EL (cell line): ENCODE results near the gene OSBPL8.
"Not testable (repeated sequence)": the region's sequence is repeated elsewhere in the genome, so short reads cannot be mapped to it uniquely, and the experiment has no call there.

Experiments used
- DNase-seq: peaks from one replicate; pipeline ENCODE4 v3.0.0-alpha.2; 2016

OSBPL8 gene

DNA sequence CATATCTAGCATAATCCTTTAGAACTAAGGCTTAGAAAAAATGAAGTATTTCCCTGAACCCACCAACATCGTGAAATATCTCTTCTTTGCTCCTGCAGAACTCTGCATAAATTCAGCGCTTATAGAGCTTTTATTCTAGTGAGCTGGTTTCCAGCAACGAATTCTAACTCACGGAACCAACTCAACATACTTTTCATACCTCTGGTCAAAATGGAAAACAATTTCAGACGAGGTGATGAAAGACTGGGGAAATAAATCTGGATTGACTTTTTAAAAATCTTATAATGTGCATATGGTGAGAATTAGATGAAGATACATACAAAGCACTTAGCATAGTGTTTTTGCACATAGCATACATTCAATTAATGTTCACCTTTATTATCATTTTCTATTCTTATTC is 148.8 kb downstream of the OSBPL8 start:
- no peak for DNase-seq

DNA sequence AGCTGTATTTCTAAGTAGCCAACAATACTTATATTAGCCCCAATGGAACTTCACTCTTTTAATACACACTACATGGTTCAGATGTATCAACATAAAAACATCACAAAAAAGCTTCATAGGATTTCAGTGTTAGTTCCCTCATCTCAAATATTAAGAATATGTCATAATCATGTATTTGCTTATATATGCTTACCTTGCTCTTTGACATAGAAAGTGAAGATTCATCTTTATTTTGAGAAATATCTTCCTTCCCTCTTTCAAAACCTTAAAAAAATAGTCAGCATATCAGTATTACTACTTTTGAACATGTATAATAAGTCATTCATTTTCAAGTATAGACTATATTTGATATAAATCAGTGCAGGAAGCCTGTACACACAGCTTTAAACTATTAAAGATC is 149.2 kb downstream of the OSBPL8 start:
- no peak for DNase-seq

DNA sequence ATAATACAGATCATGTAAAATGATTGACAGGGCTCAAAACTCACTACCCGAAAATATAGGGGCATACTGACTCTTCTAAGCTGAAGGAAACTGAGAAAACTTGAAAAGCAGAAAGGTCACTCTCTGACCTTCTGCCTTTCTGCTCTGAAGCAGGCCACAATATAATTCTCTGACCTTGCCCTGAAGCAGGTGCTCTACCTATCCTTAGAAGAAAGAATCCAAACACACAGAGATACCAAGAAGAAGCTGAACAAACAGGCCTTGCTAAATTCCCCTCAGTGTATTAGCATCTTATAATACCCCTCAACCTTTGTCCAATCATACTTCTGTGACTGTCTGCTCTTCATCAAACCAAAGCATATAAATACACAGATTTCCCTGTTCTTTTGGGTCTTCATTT is 150.5 kb downstream of the OSBPL8 start:
- no peak for DNase-seq

DNA sequence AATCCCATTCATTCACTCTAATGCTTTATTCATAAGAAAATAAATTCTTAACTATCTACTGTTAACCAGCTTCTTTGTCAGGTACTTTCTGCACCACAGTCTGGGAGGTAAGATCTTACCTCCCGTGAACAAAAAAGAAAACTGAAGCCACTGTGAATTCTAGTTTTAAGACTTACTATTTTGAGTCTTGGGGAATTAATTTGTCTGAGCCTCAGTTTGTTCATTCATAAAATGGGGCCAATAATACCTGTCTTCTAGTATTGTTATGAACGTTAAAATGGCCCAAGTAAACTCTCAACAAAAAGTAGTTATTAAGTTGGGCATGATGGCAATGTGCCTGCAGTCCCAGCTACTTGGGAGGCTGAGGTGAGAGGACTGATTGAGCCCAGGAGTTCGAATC is 151.9 kb downstream of the OSBPL8 start:
- no peak for DNase-seq

DNA sequence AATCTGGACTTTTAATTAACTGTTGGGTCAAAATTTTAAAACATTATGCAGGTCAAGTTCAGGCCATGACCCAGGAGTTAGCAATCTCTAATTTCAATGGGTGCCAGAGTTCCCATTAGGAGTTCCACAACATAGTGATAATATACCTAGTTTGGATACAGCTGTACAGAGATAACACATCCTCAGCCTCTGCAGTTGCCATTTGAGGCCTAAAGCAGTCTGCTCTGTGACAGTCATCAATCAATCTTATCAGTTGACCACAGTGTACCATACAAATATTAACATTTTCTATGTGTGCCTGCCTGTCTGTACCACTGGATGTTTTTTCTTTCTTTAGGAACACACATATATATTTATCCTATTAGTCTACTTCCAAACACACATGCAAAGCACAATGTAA is 157.3 kb downstream of the OSBPL8 start:
- no peak for DNase-seq

DNA sequence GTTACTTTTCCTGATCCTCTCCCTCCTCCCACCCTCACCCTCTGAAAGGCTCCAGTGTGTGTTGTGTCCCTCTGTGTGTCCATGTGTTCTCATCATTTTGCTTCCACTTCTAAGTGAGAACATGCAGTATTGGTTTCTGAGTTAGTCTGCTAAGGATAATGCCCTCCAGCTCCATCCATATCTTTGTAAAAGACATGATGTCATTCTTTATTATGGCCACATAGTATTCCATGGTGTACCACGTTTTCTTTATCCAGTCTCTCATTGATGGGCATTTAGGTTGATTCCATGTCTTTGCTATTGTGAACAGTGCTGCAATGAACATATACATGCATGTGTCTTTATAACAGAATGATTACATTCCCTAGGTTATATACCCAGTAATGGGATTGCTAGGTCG is 159.4 kb downstream of the OSBPL8 start:
- no peak for DNase-seq

DNA sequence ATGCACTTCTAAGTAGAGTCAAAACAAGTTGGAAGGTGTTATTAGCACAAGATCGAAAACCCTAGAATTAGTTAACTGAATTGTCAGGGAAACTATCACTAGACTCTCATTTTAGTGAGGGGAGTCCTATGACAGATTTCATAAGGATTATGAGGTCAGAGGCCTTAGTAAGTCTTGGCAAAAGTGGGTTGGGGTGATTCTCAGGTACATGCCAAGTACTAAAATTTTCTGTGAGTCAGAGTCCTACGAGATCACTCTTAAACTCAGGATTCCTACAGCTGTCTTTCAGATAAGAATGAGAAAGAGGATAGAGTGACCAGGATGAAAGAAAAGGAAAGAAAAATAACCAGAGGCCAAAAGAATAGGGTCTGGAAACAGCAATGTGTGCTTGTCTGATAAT is 160.5 kb downstream of the OSBPL8 start:
- DNase-seq: no peak

DNA sequence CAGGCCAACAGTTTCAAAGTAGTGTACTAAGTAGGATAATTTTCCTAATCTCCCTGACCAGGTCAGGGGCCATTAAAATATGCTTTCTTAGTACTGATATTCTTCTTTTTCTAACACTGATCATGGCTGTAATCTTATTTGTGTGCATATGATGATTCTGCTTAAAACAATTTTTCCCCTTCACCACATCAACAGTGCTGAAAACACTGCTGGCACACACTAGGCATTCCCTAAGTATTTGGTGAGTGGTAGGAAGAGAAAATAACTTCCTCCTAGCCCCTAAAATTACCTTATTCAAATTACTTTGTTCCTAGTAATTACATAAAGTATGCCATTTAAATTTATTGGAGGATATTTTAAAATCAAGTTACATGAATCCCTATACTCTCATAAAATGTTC is 161.5 kb downstream of the OSBPL8 start:
- no peak for DNase-seq

DNA sequence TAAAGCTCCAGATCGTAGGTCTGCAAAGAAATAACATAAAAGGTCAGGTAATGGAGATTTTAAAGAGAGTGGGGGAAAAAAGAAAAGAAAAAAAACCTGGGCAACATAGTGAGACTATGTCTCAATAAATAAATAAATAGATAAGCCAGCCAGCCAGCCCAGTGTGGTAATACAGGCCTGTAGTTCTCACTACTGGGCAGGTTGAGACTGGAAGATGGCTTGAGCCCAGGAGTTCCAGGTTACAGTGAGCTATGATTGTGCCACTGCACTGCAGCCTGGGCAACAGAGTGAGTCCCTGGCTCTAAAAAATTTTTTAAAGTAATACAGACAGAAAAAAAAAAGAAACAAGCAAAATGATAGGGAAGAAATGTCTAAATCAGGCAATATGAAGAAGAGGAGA is 168.1 kb downstream of the OSBPL8 start:
- DNase-seq: no peak

DNA sequence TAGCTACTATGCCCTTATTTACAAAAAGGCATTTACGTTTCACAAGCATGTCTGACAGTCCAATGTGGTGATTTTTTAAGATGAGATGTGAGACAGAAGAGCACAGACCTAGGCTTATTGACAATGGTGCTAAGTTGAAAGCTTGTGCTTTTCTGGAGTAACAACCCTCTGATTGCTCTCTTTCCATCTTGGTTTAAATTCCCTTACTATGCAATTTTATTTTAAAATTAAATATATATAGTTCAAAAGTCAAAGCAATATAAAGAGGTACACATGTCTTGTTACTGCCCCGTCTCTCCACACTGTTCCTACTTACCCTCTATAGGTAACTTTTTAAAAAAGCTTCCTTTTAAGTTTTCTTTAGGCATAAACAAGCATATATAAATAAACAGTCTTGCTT is 172.0 kb downstream of the OSBPL8 start:
- no peak for DNase-seq

DNA sequence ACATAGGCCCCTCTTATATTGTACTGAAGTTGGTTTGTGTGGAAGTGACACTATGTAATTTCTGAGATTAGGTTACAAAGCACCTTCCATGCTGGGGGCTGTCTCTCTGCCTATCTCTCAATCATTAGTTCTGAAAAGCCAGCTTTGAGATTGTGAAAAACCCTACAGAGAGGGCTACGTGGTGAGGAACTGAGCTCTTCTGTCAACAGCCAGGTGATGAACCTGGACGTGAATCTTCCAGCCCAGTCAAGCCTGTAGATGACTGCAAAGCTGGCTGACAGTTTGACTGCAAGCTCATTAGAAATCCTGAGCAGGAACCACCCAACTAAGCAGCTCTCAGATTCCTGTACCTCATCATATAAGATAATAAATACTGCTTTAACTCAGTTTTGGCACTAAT is 175.0 kb downstream of the OSBPL8 start:
- DNase-seq: no peak

DNA sequence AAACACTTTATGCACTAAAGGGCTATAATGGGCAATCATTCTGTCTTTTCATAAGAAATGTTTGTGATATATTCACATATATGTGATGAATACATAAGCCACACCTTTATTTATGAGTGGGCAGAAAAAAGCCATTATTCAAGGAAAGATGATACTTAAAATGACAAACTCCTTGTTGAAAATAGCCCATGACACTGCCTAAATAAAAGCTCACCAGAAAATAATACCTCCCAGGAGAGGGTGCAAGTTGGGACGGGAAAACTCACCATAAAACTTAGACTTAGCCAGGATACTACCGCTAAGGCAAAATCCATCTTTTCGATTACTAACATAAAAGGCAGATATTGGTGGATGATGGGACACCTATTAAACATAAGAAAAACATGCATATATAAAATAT is 175.6 kb downstream of the OSBPL8 start:
- no peak for DNase-seq

DNA sequence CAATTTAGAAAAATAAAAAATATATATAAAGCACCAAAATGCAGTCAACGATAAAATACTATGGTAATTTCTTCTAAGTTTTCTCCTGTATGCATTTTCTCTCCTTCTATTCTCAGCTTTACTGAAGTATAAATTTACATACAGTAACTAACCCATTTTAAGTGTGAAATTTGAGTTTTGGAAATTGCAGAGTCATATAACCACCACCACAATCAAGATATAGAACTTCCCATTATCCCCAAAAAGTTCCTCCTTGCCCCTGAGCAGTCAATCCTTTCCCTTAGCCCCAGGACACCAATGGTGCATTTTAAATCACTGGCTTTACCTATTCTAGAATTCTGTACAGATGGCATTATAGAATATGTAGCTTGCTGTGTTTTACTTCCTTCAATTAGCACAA is 180.3 kb downstream of the OSBPL8 start:
- DNase-seq: no peak

DNA sequence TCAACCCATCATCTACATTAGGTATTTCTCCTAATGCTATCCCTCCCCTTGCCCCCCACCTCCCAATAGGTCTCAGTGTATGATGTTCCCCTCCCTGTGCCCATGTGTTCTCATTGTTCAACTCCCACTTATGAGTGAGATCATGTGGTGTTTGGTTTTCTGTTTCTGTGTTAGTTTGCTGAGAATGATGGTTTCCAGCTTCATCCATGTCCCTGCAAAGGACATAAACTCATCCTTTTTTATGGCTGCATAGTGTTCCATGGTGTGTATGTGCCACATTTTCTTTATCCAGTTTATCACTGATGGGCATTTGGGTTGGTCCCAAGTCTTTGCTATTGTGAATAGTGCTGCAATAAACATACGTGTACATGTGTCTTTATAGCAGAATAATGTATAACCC is 182.7 kb downstream of the OSBPL8 start:
- not testable (repeated sequence) for DNase-seq

DNA sequence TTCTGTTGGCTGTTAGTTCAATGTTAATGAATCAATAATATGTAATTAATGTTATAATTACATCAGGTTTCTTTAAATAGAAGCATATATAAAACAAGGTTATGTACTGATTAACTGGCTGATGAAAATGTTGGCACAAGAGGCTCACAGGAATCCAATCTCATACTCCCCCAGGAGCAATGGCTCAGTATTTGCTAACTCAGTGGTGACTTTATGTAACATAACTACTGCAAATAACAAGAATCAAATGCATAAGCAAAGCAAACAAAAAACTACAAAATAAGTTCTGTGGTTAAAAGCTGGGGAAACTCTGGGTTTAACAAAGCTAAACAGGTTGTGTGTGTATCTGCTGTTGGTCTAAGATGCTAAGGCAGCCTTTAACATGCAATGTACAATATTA is 183.6 kb downstream of the OSBPL8 start:
- DNase-seq: no peak

DNA sequence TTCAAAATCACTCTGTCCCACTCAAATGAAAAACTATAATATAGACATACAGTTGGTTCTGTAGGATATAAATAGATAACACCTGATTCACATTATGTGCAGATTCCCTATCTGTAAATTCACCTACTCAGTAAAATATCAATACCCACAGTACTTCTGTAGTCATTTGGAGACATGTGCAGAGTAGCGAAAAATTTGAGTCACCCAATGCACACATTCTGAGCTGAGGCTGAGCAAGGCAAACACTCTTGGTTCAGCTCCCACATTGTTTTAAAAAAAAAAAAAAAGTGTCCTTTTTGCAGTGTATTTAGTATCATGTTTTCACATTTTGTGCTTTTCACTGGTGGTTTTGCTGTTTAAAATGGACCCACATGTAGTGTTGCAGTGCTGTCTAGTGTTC is 184.1 kb downstream of the OSBPL8 start:
- no peak for DNase-seq

DNA sequence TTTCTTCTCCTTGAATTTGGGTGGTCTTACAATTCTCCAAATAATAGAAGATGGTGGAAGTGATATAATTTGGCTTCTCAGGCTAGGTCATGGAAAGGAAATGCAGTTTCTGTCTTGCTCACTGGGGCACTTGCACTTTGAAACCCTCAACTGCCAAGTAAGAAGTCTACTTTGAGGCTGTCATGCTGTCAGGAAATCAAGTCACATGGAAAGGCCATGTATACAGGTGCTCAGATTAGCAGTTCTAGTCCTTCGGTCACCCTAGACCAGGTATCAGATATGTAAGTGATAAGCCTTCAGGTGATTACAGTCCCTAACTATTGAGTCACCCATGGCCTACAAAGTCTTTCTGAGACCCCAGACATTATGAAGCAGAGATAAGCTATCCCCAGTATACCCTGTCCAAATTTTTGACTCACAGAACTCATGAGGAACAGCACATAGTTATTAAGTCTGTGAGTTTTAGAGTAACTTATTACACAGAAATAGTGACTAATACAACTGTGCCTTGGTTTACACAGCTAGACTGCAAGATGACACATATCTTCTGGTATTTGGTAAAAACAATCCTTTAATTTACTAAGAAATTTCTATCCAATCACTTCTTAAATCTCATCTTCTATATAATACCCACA is 185.1 kb downstream of the OSBPL8 start:
- DNase-seq: peak; percentile 43

DNA sequence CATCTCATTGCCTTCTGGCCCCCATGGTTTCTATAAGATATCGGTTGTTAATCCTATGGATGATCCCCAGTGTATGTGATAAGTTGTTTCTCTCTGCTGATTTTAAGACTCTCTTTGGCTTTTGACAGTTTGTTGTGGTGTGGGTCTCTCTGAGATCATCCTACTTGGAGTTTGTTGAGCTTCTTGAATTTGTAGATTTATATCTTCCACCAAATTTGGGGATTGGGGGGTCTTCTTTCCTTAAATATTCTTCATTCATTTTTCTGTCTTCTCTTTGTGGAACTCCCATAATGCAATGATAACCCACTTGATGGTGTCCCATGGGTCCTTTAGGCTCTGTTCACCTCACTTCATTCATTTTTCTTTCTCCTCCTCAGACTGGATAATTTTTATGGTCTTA is 191.3 kb downstream of the OSBPL8 start:
- no peak for DNase-seq

DNA sequence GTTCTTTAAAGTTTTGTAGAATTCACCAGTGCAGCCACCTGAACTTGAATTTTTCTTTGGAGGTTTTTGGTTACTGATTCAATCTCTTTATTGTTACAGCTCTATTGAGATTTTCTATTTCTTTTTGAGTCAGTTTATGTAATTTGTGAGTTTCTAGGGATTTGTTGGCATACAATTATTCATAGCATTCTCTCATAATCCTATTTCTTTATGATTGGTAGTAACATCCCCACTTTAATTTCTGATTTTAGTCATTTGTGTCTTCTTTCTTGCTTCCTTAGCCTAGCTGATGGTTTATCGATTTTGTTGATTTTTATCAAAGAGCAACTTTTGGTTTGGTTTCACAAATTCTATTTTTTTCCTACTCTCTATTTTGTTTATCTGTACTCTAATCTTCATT is 193.4 kb downstream of the OSBPL8 start:
- no peak for DNase-seq

DNA sequence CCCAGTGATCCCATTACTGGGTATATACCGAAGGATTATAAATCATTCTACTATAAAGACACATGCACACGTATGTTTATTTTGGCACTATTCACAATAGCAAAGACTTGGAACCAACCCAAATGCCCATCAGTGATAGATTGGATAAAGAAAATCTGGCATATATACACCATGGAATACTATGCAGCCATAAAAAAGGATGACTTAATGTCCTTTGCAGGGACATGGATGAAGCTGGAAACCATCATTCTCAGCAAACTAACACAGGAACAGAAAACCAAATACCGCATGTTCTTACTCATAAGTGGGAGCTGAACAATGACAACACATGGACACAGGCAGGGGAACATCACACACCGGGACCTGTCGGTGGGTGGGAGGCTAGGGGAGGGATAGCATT is 195.4 kb downstream of the OSBPL8 start:
- not testable (repeated sequence) for DNase-seq

DNA sequence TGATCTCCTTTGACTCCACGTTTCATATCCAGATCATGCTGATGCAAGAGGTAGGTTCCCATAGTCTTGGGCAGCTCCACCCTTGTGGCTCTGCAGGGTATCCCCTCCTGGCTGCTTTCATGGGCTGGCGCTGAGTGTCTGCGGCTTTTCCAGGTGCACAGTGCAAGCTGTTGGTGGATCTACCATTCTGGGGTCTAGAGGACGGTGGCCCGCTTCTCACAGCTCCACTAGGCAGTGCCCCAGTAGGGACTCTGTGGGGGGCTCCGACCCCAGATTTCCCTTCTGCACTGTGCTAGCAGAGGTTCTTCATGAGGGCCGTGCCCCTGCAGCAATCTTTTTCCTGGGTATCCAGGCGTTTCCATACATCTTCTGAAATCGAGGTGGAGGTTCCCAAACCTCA is 199.3 kb downstream of the OSBPL8 start:
- DNase-seq: no peak

DNA sequence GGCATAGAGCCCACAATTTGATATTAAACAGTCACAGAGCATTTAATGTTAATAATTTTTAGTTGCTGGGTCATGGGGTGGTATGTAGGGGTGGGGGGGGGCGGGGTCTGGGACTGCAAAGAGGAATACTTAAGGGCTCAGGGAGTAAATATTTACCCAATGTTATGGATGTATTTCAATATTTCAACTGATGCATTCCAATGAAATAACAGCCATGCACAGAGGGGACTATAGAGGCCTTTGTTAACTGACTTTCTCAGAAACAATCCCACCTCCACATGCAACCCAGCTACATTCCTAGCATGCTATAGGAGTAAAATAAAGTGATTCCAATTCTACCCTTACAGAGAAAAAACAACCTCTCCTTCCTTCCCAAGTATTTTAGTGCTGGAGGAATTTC is 203.5 kb downstream of the OSBPL8 start:
- DNase-seq: no peak

DNA sequence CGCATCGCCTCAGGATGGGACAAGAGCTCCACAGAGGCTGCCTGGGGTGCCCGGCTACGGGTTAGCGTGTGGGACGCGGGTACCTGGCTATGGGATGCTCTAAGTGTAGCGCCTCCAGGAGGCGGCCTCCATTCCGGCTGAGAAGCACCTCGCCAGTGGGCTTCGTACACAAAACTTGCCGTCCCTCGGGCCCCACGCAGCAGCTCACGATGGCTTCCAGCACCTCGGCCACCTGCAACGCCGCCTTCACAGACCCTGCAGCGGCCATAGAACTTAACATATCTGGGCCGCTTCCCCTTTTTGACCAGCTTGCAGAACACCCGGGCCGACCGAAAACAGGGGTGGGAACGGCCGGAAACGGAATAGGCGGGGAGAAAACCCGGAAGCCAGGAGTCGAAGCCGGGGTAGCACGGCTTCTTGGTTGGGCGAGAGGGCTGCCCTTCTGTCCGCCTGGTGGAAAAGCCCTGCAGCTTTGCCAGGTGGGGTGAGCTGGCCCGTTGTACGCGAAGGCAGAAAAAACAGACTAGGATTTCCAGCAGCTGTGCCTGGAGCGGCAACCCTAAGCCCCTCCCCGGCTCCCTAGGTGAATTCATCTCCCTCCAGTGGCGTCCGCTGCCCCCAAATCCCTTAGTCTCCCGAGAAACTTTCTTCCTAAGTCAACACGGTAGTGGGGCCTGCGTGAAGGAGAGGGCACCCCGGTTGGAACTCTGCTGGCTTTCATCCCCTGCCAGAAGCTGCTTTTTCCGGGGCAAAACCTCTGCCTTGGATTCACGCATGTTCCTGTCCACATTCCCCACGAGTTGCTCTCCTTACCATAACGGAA is 211.3 kb downstream of the OSBPL8 start, which contains the start of gene BBS10:
Gene BBS10, minus strand, starts transcription at position 337 of the 823 bp plus-strand sequence. Its CDS starts 57 bp downstream, at position 280.
- DNase-seq: peak; percentile 94

DNA sequence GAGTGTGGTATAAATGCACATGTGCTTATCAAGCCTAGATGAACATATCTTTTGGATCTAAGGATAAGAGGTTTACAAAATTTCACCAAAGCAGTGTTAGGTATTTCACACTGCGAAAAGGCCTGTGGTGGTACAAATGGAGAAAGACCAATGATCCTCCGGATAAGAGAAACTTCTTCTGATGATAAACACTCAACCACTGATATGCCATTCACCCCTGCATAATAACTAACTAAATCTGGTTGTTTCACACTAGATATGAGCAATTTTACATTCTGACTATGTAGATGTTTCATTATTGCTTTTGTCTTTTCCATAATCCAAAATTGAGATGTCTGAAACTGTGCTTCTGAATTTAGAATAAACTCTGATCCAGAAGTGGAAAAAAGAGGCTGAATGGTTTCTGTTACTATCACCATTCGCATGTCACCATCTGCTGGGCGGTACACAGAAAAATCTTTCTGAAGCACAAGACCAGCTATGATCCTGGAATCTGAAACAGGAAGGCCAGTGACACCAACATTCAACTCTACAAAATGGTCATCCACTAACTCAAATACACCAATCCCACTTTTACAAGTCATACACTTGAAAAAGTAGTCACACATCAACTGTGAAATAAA is 212.7 kb downstream of the OSBPL8 start:
- peak; percentile 75 for DNase-seq
